Measurements from ENCODE around the gene SHROOM1. TPM values are rescaled to one million over a fixed set of nuclear protein-coding genes. Genes with fewer than 3 reads are reported as not detected.

Gene SHROOM1
- total and polyA plus RNA-seq, 2 donors (not counting 3 experiments of a cell fraction or from before 2014, with no cell fraction given), result 12.8 to 20.9 TPM

- BruUV-seq (replicated peaks), result no TSS peak
- ChIA-PET CTCF (interaction anchor here (1.0 to 1.2 kb wide), 4 partner anchors 14 to 114 kb away, joined by 3 to 6 read pairs (median 4); no protein-coding TSS in a partner anchor), POLR2A (no interaction called here)
- FAIRE-seq (no peak), DNase-seq (ENCODE audit: low read depth, low spot score) (no peak)
- no peak for TF ChIP-seq FOS (IDR thresholded peaks at IDR 0.05; ENCODE audit: borderline replicate concordance, insufficient read depth, low read length)
- TF ChIP-seq POLR2AphosphoS5 (IDR thresholded peaks at IDR 0.05; ENCODE audit: insufficient read depth, low read depth, low read length), result peak; percentile 11
- Histone ChIP-seq H3K36me3 (ENCODE audit: control insufficient read depth in 2 of 2, extremely low read depth in 1 of 2, insufficient read depth in 2 of 2, low read length in 2 of 2) (no peaks in the 10 kb centered on the region), H3K79me2 (ENCODE audit: control insufficient read depth, insufficient read depth, low read length) (peaks cover 10% of the 10 kb centered on the region), H3K4me2 (ENCODE audit: insufficient read depth, low read length) (no peak overlapping the region), H3K9ac (replicated peaks; ENCODE audit: extremely low read depth, insufficient read depth, low read length) (no peak overlapping the region), H3K27ac (ENCODE audit: insufficient read depth, low read depth, low read length) (no peak overlapping the region), H3K9me1 (replicated peaks; ENCODE audit: control insufficient read depth, extremely low read depth, insufficient read depth, low read length) (no peaks in the 10 kb centered on the region), H3K27me3 (ENCODE audit: control insufficient read depth in 2 of 2, insufficient read depth in 2 of 2, low read length in 2 of 2) (no peaks in the 10 kb centered on the region), H3K9me3 (replicated peaks; ENCODE audit: control insufficient read depth, insufficient read depth, low read length) (no peaks in the 10 kb centered on the region), H3K4me3 (replicated peaks in 1 of 3; ENCODE audit: insufficient read depth in 1 of 3, low read depth in 1 of 3, low read length in 3 of 3) (no peak overlapping the region), H3K4me1 (ENCODE audit: control insufficient read depth, extremely low read depth, insufficient read depth, low read length) (peaks cover 12% of the 10 kb centered on the region), H4K20me1 (replicated peaks; ENCODE audit: control insufficient read depth, extremely low read depth, insufficient read depth, low read length) (no peaks in the 10 kb centered on the region), H2AFZ (ENCODE audit: low read depth, low read length) (no peak overlapping the region)
- intact Hi-C loops (cut with micrococcal nuclease) (loop anchor here (5.0 kb wide), 2 partner anchors 131 to 481 kb away; partner anchors contain the start of gene KIF3A), dilution Hi-C loops (cut with MboI; ENCODE audit: extremely low pct_ligation_motif_present, low sequenced_read_pairs) (no loop called here)
Measured at GRCh38 chr5:132868754-132869153, 38.3 kb upstream of the SHROOM1 start.

DNA sequence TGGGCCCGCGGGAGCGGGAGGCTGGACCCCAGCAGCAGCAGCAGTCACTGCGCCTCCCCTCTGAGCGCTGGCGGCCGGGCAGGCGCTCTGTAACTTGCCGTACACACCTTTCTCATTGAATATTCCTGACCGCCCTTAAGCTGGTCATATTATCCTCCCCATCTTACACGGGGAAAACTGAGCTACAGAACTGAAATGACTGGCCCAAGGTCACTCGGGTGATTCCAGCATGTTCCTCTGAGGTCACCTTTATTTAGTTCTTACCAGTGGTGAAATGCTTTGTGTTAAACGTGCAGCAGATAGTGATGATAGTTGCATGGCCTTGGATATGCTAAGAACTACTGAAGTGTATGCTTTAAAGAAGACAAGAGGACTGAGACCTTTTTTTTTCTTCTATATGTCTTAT lies 36.6 kb upstream of the SHROOM1 start:
- no peaks in the 10 kb centered on the region for H3K9me1 ChIP-seq (replicated peaks; ENCODE audit: control insufficient read depth, extremely low read depth, insufficient read depth, low read length)
- POLR2A ChIA-PET, result interaction anchor here (1.2 to 1.5 kb wide), 3 partner anchors 13 to 37 kb away, joined by 3 to 6 read pairs (median 4); no protein-coding TSS in a partner anchor
- no peak for FAIRE-seq
- CTCF ChIA-PET, result interaction anchor here (1.0 to 4.6 kb wide), 7 partner anchors 10 to 37 kb away, joined by 3 to 36 read pairs (median 6); partner anchors contain the start of gene SHROOM1
- peak overlapping the region; percentile 78 for H3K27ac ChIP-seq (ENCODE audit: insufficient read depth, low read depth, low read length)
- TF ChIP-seq POLR2AphosphoS5 (IDR thresholded peaks at IDR 0.05; ENCODE audit: insufficient read depth, low read depth, low read length), result no peak
- TF ChIP-seq EZH2 (IDR thresholded peaks at IDR 0.05; ENCODE audit: borderline replicate concordance, low read depth, low read length, severe bottlenecking), result no peak
- TF ChIP-seq FOS (IDR thresholded peaks at IDR 0.05; ENCODE audit: borderline replicate concordance, insufficient read depth, low read length), result no peak
- no peak for TF ChIP-seq JUN (IDR thresholded peaks at IDR 0.05; ENCODE audit: borderline replicate concordance, insufficient read depth, insufficient read length, low read depth)
- H3K27me3 ChIP-seq (ENCODE audit: control insufficient read depth in 2 of 2, insufficient read depth in 2 of 2, low read length in 2 of 2), result peaks cover 0 to 1% of the 10 kb centered on the region in 2 experiments
- peaks cover 10% of the 10 kb centered on the region for H3K79me2 ChIP-seq (ENCODE audit: control insufficient read depth, insufficient read depth, low read length)
- H3K9me3 ChIP-seq (replicated peaks; ENCODE audit: control insufficient read depth, insufficient read depth, low read length), result no peaks in the 10 kb centered on the region
- peaks cover 12% of the 10 kb centered on the region for H3K4me1 ChIP-seq (ENCODE audit: control insufficient read depth, extremely low read depth, insufficient read depth, low read length)
- BruUV-seq (replicated peaks), result TSS peak; percentile 63
- peak overlapping the region; percentile 38 for H2AFZ ChIP-seq (ENCODE audit: low read depth, low read length)
- no peaks in the 10 kb centered on the region for H4K20me1 ChIP-seq (replicated peaks; ENCODE audit: control insufficient read depth, extremely low read depth, insufficient read depth, low read length)
- no peaks in the 10 kb centered on the region for H3K36me3 ChIP-seq (ENCODE audit: control insufficient read depth in 2 of 2, extremely low read depth in 1 of 2, insufficient read depth in 2 of 2, low read length in 2 of 2)
- peak overlapping the region; percentile 82 for H3K9ac ChIP-seq (replicated peaks; ENCODE audit: extremely low read depth, insufficient read depth, low read length)
- no peak for DNase-seq (ENCODE audit: low read depth, low spot score)
- peak overlapping the region; percentile 87 for H3K4me2 ChIP-seq (ENCODE audit: insufficient read depth, low read length)
- intact Hi-C loops (cut with micrococcal nuclease), result loop anchor here (5.0 kb wide), 2 partner anchors 130 to 480 kb away; partner anchors contain the start of gene KIF3A
- peak overlapping the region; percentile 14 to 89 (median 76) for H3K4me3 ChIP-seq (replicated peaks in 1 of 3; ENCODE audit: insufficient read depth in 1 of 3, low read depth in 1 of 3, low read length in 3 of 3)
- dilution Hi-C loops (cut with MboI; ENCODE audit: extremely low pct_ligation_motif_present, low sequenced_read_pairs), result no loop called here
